Fibroblast of skin of abdomen (primary cell): ENCODE data around the gene MTG1.
A peak's percentile ranks its signal among the peaks of the same experiment; 100 is the strongest.
"Not testable (repeated sequence)": the region's sequence is repeated elsewhere in the genome, so short reads cannot be mapped to it uniquely, and the experiment has no call there.

Experiments used
- DNase-seq: peaks from one replicate; pipeline ENCODE4 v3.0.0-alpha.2; 2013

MTG1 gene

GRCh38 chr10:133358925-133359310, 35.0 kb upstream of the MTG1 start:
- no peak for DNase-seq

DNA sequence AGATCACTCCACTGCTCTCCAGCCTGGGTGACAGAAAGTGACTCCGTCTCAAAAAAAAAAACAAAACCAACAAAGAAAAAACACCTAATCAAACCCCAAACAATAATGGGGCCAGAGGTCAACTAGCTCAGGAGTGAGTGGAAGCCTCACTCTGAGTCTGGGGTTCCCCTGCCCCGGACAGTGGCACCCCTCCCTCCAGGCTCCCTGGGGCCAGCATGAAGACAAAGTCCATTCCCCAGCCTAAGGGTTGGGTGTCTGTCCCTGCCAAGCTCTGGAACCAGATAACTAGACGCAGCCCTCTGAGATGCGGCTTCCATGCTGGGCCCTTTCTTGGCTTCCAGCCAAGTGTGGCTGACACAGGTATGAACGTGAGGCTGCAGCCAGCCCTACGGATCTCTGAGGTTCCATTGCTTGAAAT, 34.4 kb upstream of the MTG1 start:
- no peak for DNase-seq

DNA sequence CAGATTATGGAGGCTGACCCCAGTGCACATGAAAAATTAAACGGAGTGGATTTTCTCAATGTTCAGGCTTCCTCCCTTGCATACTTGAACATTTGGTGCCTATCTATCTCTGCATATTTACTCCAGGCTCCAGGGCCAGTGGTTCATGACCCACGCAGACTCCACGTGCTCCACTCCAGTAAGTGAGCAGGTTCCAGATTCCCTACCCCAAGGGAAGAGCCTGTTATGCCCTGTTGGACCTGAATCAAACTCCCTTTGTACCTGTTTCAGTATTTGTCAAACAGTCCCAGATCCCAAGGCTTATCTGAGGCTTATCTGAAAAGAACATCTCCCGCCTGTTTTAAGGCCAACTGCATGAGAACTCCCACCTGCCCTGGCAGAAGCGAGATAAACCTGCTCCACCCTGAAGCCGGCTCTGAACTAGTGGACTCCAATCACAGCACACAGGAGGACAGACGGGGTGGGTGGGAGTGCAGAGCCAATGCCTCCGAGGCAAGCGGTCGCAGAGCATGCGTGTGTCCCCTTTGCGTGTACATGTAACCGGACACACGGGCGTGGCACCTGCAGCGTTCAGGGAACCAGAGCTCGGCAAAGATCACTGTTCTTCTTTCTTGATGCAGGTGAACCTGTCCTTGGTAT, 33.9 kb upstream of the MTG1 start:
- no peak for DNase-seq

DNA sequence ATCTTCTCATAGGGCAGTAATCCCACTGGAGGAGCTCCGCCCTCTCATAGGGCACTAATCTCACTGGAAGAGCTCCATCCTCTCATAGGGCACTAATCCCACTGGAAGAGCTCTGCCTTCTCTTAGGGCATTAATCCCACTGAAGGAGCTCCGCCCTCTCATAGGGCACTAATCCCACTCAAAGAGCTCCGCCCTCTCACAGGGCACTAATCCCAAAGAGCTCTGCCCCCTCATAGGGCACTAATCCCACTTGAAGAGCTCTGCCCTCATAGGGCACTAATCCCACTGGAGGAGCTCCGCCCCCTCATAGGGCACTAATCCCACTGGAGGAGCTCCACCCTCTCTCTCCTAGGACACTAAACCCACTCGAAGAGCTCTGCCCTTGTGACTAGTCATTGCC, 32.7 kb upstream of the MTG1 start:
- DNase-seq, result no peak

- DNase-seq, result no peak
Measured at GRCh38 chr10:133361773-133362441, 32.0 kb upstream of the MTG1 start.

GRCh38 chr10:133362846-133363245, 31.1 kb upstream of the MTG1 start:
- no peak for DNase-seq

- DNase-seq, result no peak
Measured at GRCh38 chr10:133364645-133365431, 29.1 kb upstream of the MTG1 start.

DNA sequence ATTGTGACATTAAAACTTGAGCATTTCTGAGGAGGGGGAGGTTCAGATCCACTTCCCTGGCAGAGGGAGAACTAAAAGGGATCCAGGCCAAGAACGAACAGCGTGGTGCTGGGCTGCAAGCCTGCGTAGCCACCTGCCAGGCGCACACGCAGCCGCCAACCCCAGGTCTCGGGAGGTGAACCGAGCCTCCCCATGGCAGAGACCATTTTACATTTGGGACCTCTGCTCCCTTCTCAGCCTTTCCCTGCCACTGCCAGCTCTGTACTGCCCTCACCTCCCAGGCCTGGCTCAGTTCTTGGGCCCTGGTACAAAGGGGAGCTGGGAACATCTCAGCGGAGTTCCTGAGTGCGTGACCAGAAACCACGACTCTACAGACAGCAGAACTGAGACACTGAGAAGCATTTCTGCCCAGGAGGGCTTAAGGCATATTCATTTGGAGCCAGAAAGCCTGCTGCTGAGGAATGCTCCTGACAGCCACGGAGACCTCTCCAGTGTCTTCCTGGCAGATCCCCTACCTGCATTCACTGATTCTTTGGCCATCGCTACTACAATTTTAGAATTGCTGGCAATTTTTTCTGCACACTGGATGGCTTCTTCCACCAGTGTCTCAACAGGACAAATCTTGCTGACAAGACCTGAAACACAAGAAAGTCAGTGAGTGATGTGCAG, 28.4 kb upstream of the MTG1 start:
- no peak for DNase-seq

DNA sequence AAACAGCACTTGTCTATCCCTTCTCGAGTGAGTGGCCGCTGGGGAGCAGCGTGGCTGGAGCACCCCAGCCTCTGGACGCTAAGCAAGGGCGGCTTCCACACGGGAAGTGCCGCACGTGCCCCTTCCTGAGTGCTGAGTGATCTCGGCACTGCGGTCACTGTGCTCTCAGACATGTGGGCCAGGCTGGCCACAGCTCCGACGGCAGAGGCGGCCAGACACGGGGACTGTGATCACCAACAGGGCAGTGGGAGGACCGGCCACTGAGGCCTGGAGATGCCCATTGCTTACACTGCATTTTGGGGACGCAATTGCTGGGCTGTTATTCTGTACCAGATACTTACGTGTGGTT, 27.9 kb upstream of the MTG1 start:
- no peak for DNase-seq

GRCh38 chr10:133366751-133367150, 27.2 kb upstream of the MTG1 start:
- DNase-seq, result no peak

GRCh38 chr10:133367461-133367860, 26.5 kb upstream of the MTG1 start:
- not testable (repeated sequence) for DNase-seq

DNA sequence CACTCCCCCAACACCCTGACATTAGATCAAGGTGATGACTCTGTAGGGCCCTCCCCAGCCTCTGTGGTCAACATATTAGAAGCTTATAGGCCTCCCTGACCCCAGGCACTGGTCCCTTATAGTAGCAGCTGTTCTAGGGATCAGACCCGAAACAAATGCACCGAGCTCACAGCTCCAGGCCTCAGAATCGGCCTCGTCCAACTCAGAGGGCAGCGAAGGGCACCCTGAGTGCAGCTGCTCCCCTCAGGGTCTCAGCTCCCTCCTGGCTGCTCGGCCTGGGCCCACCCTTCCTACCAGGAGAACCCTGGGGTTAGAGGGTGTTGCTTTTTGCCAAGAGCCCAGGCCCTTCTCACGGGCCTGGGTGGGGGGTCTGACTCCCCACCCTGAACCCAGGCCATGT, 25.8 kb upstream of the MTG1 start:
- no peak for DNase-seq

GRCh38 chr10:133370030-133370786, 23.7 kb upstream of the MTG1 start:
- no peak for DNase-seq

DNA sequence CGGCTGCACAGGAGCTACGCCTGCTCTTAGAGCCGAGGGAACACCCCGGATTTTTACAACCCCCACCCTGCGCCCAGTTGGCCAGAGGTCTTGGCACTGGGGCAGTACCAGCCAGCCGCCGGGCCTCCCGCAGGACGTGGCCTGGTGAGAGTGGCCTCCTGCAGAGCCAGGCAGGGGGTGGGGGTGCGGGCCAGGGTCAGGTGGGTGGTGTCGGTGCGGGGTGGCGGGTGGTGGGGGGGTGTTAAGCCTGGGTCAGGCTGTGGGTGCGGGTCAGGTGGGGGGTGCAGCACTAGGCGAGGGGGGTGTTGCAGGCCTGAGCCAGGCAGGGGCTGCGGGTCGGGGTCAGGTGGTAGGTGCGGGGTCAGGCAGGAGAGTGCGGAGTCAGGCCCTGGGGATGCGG, 21.4 kb upstream of the MTG1 start:
- no peak for DNase-seq

DNA sequence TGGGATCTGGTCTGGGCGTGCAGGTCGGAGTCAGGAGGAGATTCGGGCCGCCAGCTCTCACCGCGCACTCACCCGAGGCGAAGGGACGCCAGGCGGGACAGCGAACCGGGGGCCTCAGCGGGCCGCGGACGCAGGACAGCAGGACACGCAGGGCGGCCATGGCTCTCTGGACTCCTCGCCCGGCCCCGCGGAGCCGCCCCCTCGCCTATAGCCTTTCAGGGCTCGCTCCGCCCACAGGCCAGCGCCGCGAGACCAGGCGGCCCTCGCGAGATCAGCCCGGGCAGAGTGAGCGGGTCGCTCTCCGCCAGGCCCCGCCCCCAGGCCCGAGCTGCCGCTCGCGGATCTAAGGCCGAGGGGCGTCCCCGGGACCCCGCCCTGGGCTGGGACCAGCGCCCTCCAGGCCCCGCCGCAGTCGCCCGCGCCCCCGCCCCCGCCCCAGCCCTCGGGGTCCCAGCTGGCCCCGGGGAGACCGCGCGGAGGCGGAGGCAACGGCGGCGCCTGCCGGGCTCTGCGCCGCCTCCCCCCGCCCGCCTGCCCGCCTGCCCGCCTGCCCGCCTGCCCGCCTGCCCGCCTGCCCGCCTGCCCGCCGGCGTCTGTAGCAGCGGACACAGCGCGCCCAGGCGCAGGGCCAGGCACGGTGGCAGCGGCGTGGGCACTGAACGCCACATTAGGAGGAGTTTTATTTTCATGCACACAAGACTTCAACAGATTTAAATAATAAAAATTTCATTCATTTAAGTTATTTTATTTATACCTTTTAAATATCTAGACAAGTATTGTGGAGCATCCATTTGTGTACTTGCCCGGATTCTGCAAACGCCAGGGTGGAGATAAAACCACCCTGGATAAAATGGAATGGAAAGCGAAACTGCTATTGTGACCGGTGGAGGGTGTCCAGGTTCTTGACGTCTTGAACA, 20.5 kb upstream of the MTG1 start, which contains the start of gene ECHS1:
ECHS1 (minus strand) TSS at position 181 of the 917 bp plus-strand sequence; CDS start at position 160, 21 bp downstream.
- DNase-seq, result peak; percentile 90

DNA sequence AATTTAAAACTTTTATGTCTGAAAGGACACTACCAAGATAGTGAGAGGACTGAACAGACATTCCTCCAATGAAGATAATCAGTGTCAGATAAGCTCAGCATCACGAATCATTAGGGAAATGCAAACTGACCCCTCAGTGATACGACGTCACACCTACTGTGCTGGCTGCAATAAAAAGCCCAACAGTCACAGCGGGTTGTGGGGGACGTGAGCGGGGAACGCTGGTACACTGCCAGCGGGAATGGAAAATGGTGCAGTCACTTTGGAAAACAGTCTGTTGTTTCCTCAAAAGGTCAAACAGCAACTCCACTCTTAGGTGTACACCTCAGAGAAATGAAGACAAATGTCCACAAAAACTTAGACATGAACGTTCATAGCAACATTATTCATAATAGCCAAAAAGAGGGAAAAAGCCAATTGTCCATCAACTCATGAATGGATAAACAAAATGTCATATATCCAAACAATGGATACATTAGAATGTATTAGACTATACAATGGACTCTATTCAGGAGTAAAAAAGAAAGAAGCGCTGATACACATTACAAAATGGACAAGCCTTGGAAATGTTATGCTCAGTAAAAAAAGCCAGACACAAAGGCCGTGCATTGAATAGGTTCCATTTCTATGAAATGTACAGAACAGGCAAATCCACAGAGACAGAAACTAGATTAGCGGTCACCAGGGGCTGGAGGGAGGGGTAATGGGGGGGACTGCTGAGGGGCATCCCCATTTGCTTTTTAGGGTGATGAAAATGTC, 18.4 kb upstream of the MTG1 start:
- DNase-seq, result no peak

DNA sequence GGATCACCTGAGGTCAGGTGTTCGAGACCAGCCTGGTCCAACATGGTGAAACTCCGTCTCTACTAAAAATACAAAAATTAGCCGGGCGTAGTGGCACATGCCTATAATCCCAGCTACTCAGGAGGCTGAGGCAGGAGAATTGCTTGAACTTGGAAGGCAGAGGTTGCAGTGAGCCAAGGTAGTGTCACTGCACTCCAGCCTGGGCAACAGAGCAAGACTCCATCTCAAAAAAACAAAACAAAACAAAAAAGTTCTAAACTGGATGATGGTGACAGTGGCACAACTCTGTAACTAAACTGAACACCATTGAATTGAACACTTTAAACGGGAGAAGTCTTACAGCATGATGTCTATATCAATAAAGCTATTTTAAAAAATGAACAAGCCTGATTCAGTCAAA, 17.8 kb upstream of the MTG1 start:
- DNase-seq, result not testable (repeated sequence)

- DNase-seq, result no peak
Measured at GRCh38 chr10:133377025-133377817, 16.7 kb upstream of the MTG1 start.

- no peak for DNase-seq
Measured at GRCh38 chr10:133377818-133378250, 16.1 kb upstream of the MTG1 start.
